CD4-positive, alpha-beta memory T cell (primary cell): ENCODE data around the gene PHF21A. TPM values are rescaled to one million over a fixed set of nuclear protein-coding genes. Genes with fewer than 3 reads are reported as not detected.

Source experiments
- CTCF ChIA-PET: fragments of 350-600 bp; sonication (Branson Sonifier 250); formaldehyde crosslinking; loops from one replicate; lab custom pipeline; 2021; ENCODE audit warnings: inconsistent platforms; ENCODE audit not compliant: partially characterized antibody; lab: Charles Lee
- POLR2A ChIA-PET: fragments of 350-600 bp; sonication (Branson Sonifier 250); formaldehyde crosslinking; loops from one replicate; lab custom pipeline; 2021; ENCODE audit not compliant: partially characterized antibody; lab: Charles Lee
- DNase-seq, 5 donors: peaks; one replicate each; pipeline versions ENCODE4 v3.0.0 to v3.0.0-alpha.2; 2020 to 2022; ENCODE audit warnings: mixed read lengths in 1 of 5
- H3K27ac ChIP-seq: one replicate; pipeline ENCODE4 v1.7.0; 2013; ENCODE audit warnings: low read depth, low read length
- H3K27me3 ChIP-seq: 2 replicates; pipeline ENCODE4 v1.7.0; 2013; ENCODE audit warnings: mild to moderate bottlenecking, low read length, moderate library complexity; ENCODE audit not compliant: insufficient read depth
- H3K36me3 ChIP-seq: 2 replicates; pipeline ENCODE4 v1.7.0; 2013; ENCODE audit warnings: mild to moderate bottlenecking, low read length, moderate library complexity; ENCODE audit not compliant: insufficient read depth
- H3K4me1 ChIP-seq: 2 replicates; pipeline ENCODE4 v1.7.0; 2013; ENCODE audit warnings: mild to moderate bottlenecking, low read length, moderate library complexity; ENCODE audit not compliant: insufficient read depth
- H3K4me3 ChIP-seq, 2 donors: one replicate each; pipeline ENCODE4 v1.7.0; 2013; ENCODE audit warnings: low read length in 2 of 2, mild to moderate bottlenecking in 1 of 2
- H3K9me3 ChIP-seq, 2 donors: one replicate each; pipeline ENCODE4 v1.7.0; 2013; ENCODE audit warnings: low read length in 2 of 2, control low read depth in 1 of 2; ENCODE audit not compliant: control insufficient read depth in 1 of 2
- H3K27ac Mint-ChIP-seq, 7 donors: one replicate each; pipeline ENCODE4 v1.8.0; 2020 to 2021; ENCODE audit warnings: mixed read lengths in 7 of 7, mild to moderate bottlenecking in 6 of 7, inconsistent platforms in 3 of 7, moderate library complexity in 3 of 7
- H3K27me3 Mint-ChIP-seq, 2 donors: one replicate each; pipeline ENCODE4 v1.8.0; 2020 to 2021; ENCODE audit warnings: mixed read lengths in 2 of 2
- H3K36me3 Mint-ChIP-seq, 2 donors: one replicate each; pipeline ENCODE4 v1.8.0; 2020 to 2021; ENCODE audit warnings: mixed read lengths in 2 of 2, inconsistent platforms in 1 of 2, mild to moderate bottlenecking in 1 of 2
- H3K4me1 Mint-ChIP-seq, 4 donors: one replicate each; pipeline ENCODE4 v1.8.0; 2020 to 2021; ENCODE audit warnings: mixed read lengths in 4 of 4, mild to moderate bottlenecking in 1 of 4
- H3K4me3 Mint-ChIP-seq, 8 donors: one replicate each; pipeline ENCODE4 v1.8.0; 2020 to 2021; ENCODE audit warnings: mixed read lengths in 8 of 8, mild to moderate bottlenecking in 7 of 8, moderate library complexity in 6 of 8, inconsistent platforms in 3 of 8
- H3K9me3 Mint-ChIP-seq, 8 donors: one replicate each; pipeline ENCODE4 v1.8.0; 2020 to 2021; ENCODE audit warnings: mixed read lengths in 8 of 8, mild to moderate bottlenecking in 5 of 8, inconsistent platforms in 3 of 8, moderate library complexity in 1 of 8
- intact Hi-C: fragments of 100-400 bp; cut with micrococcal nuclease; formaldehyde crosslinking; loops from one replicate; pipeline ENCODE4 v1.15.1; 2023
- polyA plus RNA-seq, 2 donors: library from polyadenylated mRNA; unstranded; fragments of 300-500 nt; fragmentation: Illumina TruSeq; gene quantifications; one replicate each; pipeline ENCODE4 v1.2.3, GENCODE V29; 2021
- total RNA-seq, 2 experiments: library from RNA; stranded (reverse); gene quantifications; one replicate each; pipeline ENCODE4 v1.2.3, GENCODE V29; 2021

The PHF21A gene
- total and polyA plus RNA-seq, 4 experiments from 2014 or later: 3.7 to 68.4 (median 42.9) TPM

DNA sequence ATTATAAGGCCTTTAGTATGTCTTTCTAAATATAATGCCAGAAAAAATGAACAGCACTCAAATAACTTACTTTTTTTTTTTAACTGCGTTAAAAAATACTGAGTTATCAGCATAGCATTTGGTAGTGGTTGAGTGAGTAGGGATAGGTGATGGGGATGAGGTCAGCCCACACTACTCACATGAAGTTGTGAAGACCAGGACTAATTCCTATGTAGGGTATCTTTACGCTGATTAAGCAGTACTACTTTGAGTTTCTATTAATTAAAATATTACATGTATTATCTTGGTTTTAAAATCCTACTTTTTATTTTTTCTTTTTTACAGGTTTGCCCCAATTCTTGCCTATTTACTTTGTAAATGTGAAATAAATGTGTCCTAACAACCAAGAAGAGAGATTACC, 13.5 kb downstream of the PHF21A start:
- Mint-ChIP-seq H3K4me1 (peaks cover 16 to 39% (median 28%) of the 10 kb centered on the region in 4 donors), H3K4me3 (no peak overlapping the region), H3K27ac (no peak overlapping the region), H3K27me3 (no peaks in the 10 kb centered on the region), H3K36me3 (peaks cover 0 to 4% of the 10 kb centered on the region in 2 donors), H3K9me3 (no peaks in the 10 kb centered on the region)
- POLR2A ChIA-PET: no interaction called here
- no peaks in the 10 kb centered on the region for H3K9me3 ChIP-seq
- DNase-seq: no peak
- CTCF ChIA-PET: no interaction called here
- no peaks in the 10 kb centered on the region for H3K27me3 ChIP-seq
- peaks cover 12% of the 10 kb centered on the region for H3K4me1 ChIP-seq
- H3K36me3 ChIP-seq: no peaks in the 10 kb centered on the region
- intact Hi-C loops: no loop called here
- no peak overlapping the region for H3K27ac ChIP-seq
- H3K4me3 ChIP-seq: no peak overlapping the region

DNA sequence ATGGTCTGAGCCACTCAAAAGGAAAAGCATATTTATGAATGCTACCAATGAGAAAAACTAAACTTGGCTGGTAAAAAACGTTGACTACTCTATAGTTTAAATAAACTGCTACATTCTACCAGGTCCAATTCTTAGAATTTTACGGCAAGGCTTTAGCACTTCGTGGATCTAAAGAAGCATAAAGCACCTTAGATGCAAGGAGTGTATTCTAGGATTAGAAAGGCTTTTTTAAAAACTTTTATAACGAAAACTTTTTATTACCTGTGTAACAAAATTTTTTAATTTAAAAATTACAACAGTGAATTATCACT, 13.9 kb downstream of the PHF21A start:
- Histone ChIP-seq H3K27me3 (no peaks in the 10 kb centered on the region), H3K27ac (no peak overlapping the region), H3K36me3 (no peaks in the 10 kb centered on the region), H3K9me3 (no peaks in the 10 kb centered on the region), H3K4me1 (peaks cover 10% of the 10 kb centered on the region), H3K4me3 (no peak overlapping the region)
- Mint-ChIP-seq H3K4me1 (peaks cover 17 to 38% (median 28%) of the 10 kb centered on the region in 4 donors), H3K27ac (peak overlapping the region in 1 of 7 donors; percentile 23), H3K4me3 (no peak overlapping the region), H3K27me3 (no peaks in the 10 kb centered on the region), H3K36me3 (peaks cover 0 to 4% of the 10 kb centered on the region in 2 donors), H3K9me3 (no peaks in the 10 kb centered on the region)
- DNase-seq: no peak
- POLR2A ChIA-PET: no interaction called here
- intact Hi-C loops: no loop called here
- CTCF ChIA-PET: no interaction called here

DNA sequence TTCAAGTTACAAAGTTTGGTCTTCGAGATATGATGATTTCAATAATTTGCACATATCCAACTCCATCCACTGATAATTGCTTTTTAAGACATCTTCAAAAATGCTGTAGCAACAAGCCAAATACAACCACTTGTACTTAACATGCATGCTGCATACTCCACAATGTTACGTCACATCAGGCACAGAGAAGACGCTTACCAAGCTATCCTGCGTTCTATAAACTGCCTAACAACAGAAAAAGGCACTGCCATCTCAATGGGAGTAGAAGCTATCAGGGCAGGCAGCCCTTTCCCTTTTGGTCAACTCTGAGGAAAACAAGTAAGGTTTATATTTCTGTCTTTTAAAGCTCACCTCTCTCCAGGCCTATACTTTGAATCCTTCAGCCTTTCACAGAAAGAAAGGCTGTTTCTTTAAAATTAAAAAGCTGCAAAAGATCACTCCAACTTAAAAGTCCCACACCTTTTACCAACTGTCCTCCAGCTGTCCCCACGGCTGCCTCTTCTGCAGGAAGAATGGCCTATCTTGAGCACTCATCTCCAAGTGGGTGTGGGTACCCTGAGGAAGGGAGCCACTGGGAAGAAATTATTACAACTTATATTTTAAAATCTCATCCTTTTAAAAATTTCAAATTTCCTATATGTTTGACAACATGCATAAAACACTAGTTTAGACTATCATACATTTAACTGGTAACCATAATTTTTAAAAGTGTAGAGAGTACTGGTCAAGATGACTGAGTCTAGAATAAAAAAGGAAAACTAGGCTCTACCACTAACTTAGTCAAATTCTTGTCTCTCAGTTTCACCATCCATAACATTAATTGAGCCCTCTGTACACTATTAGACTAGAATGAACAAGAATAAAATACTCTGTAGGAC, 14.5 kb downstream of the PHF21A start:
- intact Hi-C loops: no loop called here
- no peaks in the 10 kb centered on the region for H3K36me3 ChIP-seq
- Mint-ChIP-seq H3K4me3 (no peak overlapping the region), H3K36me3 (peaks cover 0 to 4% of the 10 kb centered on the region in 2 donors), H3K27ac (peak overlapping the region in 2 of 7 donors; percentile 16 to 23), H3K4me1 (peaks cover 17 to 38% (median 28%) of the 10 kb centered on the region in 4 donors), H3K9me3 (no peaks in the 10 kb centered on the region), H3K27me3 (no peaks in the 10 kb centered on the region)
- ChIA-PET CTCF (no interaction called here), POLR2A (no interaction called here)
- H3K4me1 ChIP-seq: peaks cover 10% of the 10 kb centered on the region
- H3K4me3 ChIP-seq: no peak overlapping the region
- no peak overlapping the region for H3K27ac ChIP-seq
- H3K27me3 ChIP-seq: no peaks in the 10 kb centered on the region
- no peak for DNase-seq
- no peaks in the 10 kb centered on the region for H3K9me3 ChIP-seq

DNA sequence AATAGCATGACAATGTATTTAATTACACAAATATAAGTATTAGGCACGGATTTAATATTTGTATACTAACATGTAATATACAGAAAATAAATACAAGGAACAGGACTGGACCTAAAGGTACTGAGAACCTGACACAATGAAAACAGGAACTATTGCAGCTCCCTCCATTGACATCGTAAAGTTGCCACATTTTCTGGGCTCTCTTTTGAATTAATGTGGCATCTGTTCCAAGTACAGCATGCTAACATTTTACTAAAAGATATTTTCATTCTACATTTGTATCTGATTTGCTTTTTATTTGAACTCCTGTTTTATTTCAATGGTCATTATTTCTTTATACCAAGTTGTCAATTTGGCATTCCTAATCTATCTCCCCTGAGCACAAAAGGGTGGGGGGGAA, 15.3 kb downstream of the PHF21A start:
- Histone ChIP-seq H3K4me1 (peaks cover 13% of the 10 kb centered on the region), H3K9me3 (no peaks in the 10 kb centered on the region), H3K36me3 (no peaks in the 10 kb centered on the region), H3K4me3 (no peak overlapping the region), H3K27me3 (no peaks in the 10 kb centered on the region), H3K27ac (no peak overlapping the region)
- Mint-ChIP-seq H3K36me3 (peaks cover 0 to 4% of the 10 kb centered on the region in 2 donors), H3K4me3 (no peak overlapping the region), H3K27me3 (no peaks in the 10 kb centered on the region), H3K27ac (no peak overlapping the region), H3K9me3 (no peaks in the 10 kb centered on the region), H3K4me1 (peaks cover 21 to 42% (median 31%) of the 10 kb centered on the region in 4 donors)
- ChIA-PET POLR2A (no interaction called here), CTCF (no interaction called here)
- intact Hi-C loops: no loop called here
- no peak for DNase-seq

DNA sequence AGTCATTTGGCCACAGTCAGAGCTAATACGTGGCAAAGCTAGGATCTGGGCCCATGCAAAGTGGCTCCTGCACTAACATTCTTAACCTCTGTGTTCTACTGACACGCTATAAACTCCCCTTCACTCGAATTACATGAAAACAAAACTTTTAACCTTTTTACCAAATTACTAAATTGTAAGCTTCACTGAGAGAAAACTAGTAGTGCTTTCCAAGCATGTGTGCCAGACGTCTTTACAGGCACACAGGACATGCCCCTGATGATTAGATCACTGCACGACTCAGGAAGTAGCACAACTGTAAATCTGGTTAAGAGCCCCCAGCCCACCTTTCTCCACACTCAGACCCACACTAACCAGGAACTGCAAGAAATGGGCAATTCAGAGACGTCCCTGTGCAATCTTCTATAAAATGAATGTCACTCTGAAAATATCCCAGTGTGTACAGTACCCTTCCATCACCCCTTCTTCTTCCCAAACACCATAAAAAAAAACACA, 16.1 kb downstream of the PHF21A start:
- Histone ChIP-seq H3K27me3 (no peaks in the 10 kb centered on the region), H3K36me3 (no peaks in the 10 kb centered on the region), H3K4me1 (peaks cover 18% of the 10 kb centered on the region), H3K27ac (no peak overlapping the region), H3K9me3 (no peaks in the 10 kb centered on the region), H3K4me3 (no peak overlapping the region)
- Mint-ChIP-seq H3K4me3 (peak overlapping the region in 2 of 8 donors; percentile 7 to 23), H3K4me1 (peaks cover 27 to 50% (median 38%) of the 10 kb centered on the region in 4 donors), H3K9me3 (no peaks in the 10 kb centered on the region), H3K27me3 (no peaks in the 10 kb centered on the region), H3K36me3 (peaks cover 0 to 4% of the 10 kb centered on the region in 2 donors), H3K27ac (peak overlapping the region in 3 of 7 donors; percentile 37 to 75 (median 73))
- intact Hi-C loops: no loop called here
- DNase-seq: no peak
- CTCF ChIA-PET: interaction anchor here (1.0 kb wide), 1 partner anchor 133 kb away, joined by 3 read pairs; no protein-coding TSS in a partner anchor
- POLR2A ChIA-PET: interaction anchor here (1.1 kb wide), 1 partner anchor 19 kb away, joined by 3 read pairs; no protein-coding TSS in a partner anchor

DNA sequence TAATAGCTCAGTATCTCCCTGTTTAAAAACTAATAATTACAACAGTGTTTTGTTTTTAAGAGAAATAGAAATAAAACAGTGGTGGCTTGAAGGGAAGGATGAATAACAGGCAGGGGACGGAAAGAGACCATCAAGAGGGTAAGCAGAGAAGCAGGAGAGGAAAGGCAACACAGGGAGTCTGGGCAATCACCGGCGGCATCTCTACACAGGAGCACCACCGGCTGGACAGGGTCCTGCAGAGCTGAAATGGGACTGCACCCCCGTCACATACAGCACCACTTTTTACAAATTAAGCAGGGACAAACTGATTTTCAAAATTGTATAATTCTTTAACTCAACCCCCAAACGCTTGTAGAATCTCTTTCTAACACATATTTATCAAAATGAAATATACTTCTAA, 18.4 kb downstream of the PHF21A start:
- Mint-ChIP-seq H3K27ac (no peak overlapping the region), H3K27me3 (no peaks in the 10 kb centered on the region), H3K4me3 (no peak overlapping the region), H3K9me3 (no peaks in the 10 kb centered on the region), H3K36me3 (peaks cover 0 to 4% of the 10 kb centered on the region in 2 donors), H3K4me1 (peaks cover 41 to 72% (median 52%) of the 10 kb centered on the region in 4 donors)
- no peak overlapping the region for H3K4me3 ChIP-seq
- H3K9me3 ChIP-seq: no peaks in the 10 kb centered on the region
- ChIA-PET CTCF (interaction anchor here (0.7 to 1.7 kb wide), 5 partner anchors 11 to 252 kb away, joined by 3 to 8 read pairs (median 3); no protein-coding TSS in a partner anchor), POLR2A (interaction anchor here (1.3 to 1.5 kb wide), 2 partner anchors 12 kb away, joined by 4 read pairs; no protein-coding TSS in a partner anchor)
- no peaks in the 10 kb centered on the region for H3K27me3 ChIP-seq
- intact Hi-C loops: no loop called here
- no peak overlapping the region for H3K27ac ChIP-seq
- DNase-seq: no peak
- H3K4me1 ChIP-seq: peaks cover 34% of the 10 kb centered on the region
- no peaks in the 10 kb centered on the region for H3K36me3 ChIP-seq

DNA sequence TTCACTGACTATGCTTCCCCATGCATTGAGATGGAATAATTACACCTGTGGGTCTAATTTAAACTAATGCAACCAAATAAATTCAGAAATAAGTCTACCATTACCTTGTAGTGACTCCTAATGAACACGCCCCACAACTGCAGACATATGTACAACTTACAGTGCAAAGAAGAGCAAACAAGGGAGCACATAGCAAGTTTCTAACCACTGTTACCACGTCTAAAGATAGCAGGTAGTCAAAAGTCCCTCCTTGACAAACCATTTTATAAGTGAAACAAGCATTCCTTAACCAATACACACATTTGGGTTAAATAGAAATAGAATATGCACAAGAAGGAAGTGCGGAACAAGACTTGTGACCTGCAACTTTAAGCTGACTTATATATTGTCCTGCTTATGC, 20.6 kb downstream of the PHF21A start:
- no peaks in the 10 kb centered on the region for H3K9me3 ChIP-seq
- intact Hi-C loops: loop anchor here (2.0 kb wide), 1 partner anchor 18 kb away; no protein-coding TSS in a partner anchor
- no peaks in the 10 kb centered on the region for H3K27me3 Mint-ChIP-seq
- H3K4me1 ChIP-seq: peaks cover 34% of the 10 kb centered on the region
- peak overlapping the region; percentile 1 to 91 (median 66) for H3K4me3 Mint-ChIP-seq
- H3K27me3 ChIP-seq: no peaks in the 10 kb centered on the region
- no peak overlapping the region for H3K4me3 ChIP-seq
- ChIA-PET POLR2A (interaction anchor here (0.6 kb wide), 1 partner anchor 20 kb away, joined by 3 read pairs; no protein-coding TSS in a partner anchor), CTCF (interaction anchor here (1.2 to 1.6 kb wide), 2 partner anchors 15 to 20 kb away, joined by 3 read pairs; no protein-coding TSS in a partner anchor)
- peaks cover 3 to 8% of the 10 kb centered on the region in 2 donors for H3K36me3 Mint-ChIP-seq
- H3K9me3 Mint-ChIP-seq: no peaks in the 10 kb centered on the region
- peak overlapping the region; percentile 11 for H3K27ac ChIP-seq
- H3K4me1 Mint-ChIP-seq: peaks cover 48 to 80% (median 62%) of the 10 kb centered on the region in 4 donors
- H3K36me3 ChIP-seq: no peaks in the 10 kb centered on the region
- peak overlapping the region in 6 of 7 donors; percentile 6 to 78 (median 64) for H3K27ac Mint-ChIP-seq
- no peak for DNase-seq
